Measurements from ENCODE around the gene GULP1. TPM values are rescaled to one million over a fixed set of nuclear protein-coding genes. Genes with fewer than 3 reads are reported as not detected.

GULP1 gene
- 3.0 and 5.4 TPM in 2 replicates for total RNA-seq

GRCh38 chr2:188291617-188292347, at the start of gene GULP1:
Gene GULP1, plus strand, starts transcription at chr2:188291874. Its CDS starts 185,829 bp downstream, at chr2:188477703.

Measured in airway epithelial cell (primary cell).